Upper lobe of right lung (tissue), 1 donor: ENCODE results near the gene FOXO3. TPM values are rescaled to one million over a fixed set of nuclear protein-coding genes. Genes with fewer than 3 reads are reported as not detected.

Experiments
- ATAC-seq: fragments of 200-7000 bp; cut with Tn5 transposase; one replicate; pipeline ENCODE4 v1.9.1; 2020; ENCODE audit warnings: mild to moderate bottlenecking, moderate library complexity
- DNase-seq: peaks from one replicate; pipeline ENCODE4 v3.0.0-alpha.2; 2020
- H3K27ac ChIP-seq: fragments of 200-600 bp; one replicate; pipeline ENCODE4 v1.8.0; 2022
- H3K27me3 ChIP-seq: fragments of 200-600 bp; one replicate; pipeline ENCODE4 v1.8.0; 2022; ENCODE audit warnings: mild to moderate bottlenecking
- H3K36me3 ChIP-seq: fragments of 200-600 bp; one replicate; pipeline ENCODE4 v1.8.0; 2022
- H3K4me1 ChIP-seq: fragments of 200-600 bp; one replicate; pipeline ENCODE4 v1.8.0; 2022
- H3K4me3 ChIP-seq: fragments of 200-600 bp; one replicate; pipeline ENCODE4 v1.8.0; 2022; ENCODE audit warnings: mild to moderate bottlenecking
- H3K9me3 ChIP-seq: fragments of 200-600 bp; one replicate; pipeline ENCODE4 v1.8.0; 2022
- CTCF ChIP-seq: fragments of 200-600 bp; IDR thresholded peaks from one replicate; pipeline ENCODE4 v1.8.0; 2022; ENCODE audit warnings: antibody characterized with exemption
- intact Hi-C: fragments of 100-400 bp; cut with DNase I; formaldehyde crosslinking; loops from one replicate; pipeline ENCODE4 v1.11.0; 2022
- total RNA-seq: library from RNA; stranded (reverse); fragmentation: NEBNext Ultra II Directional; extraction: Animal tissue kit (Norgen Biotek cat#: 25700); gene quantifications from one replicate; pipeline ENCODE4 v1.2.1, GENCODE V29; 2021
- donor health status: DM: no; HTN: yes; CAD: no; lungs with severe emphysema.

The FOXO3 gene
- total RNA-seq, 1 donor from 2014 or later, result 73.6 TPM

GRCh38 chr6:108630050-108630714 is 69.5 kb downstream of the FOXO3 start:
- H3K36me3 ChIP-seq, result no peaks in the 10 kb centered on the region
- no peak overlapping the region for H3K4me3 ChIP-seq
- DNase-seq (no peak), ATAC-seq (peak; percentile 41)
- H3K27ac ChIP-seq, result no peak overlapping the region
- peaks cover 74% of the 10 kb centered on the region for H3K4me1 ChIP-seq
- no peaks in the 10 kb centered on the region for H3K27me3 ChIP-seq
- intact Hi-C loops, result no loop called here
- TF ChIP-seq CTCF, result no peak
- no peaks in the 10 kb centered on the region for H3K9me3 ChIP-seq

- Histone ChIP-seq H3K27me3 (no peaks in the 10 kb centered on the region), H3K4me3 (no peak overlapping the region), H3K9me3 (no peaks in the 10 kb centered on the region), H3K4me1 (peaks cover 83% of the 10 kb centered on the region), H3K27ac (no peak overlapping the region), H3K36me3 (no peaks in the 10 kb centered on the region)
- ATAC-seq (no peak), DNase-seq (no peak)
- intact Hi-C loops, result no loop called here
- TF ChIP-seq CTCF, result no peak
Observed at GRCh38 chr6:108632441-108632840, 71.7 kb downstream of the FOXO3 start.

- Histone ChIP-seq H3K9me3 (no peaks in the 10 kb centered on the region), H3K27me3 (no peaks in the 10 kb centered on the region), H3K27ac (no peak overlapping the region), H3K4me1 (peaks cover 73% of the 10 kb centered on the region), H3K4me3 (no peak overlapping the region), H3K36me3 (no peaks in the 10 kb centered on the region)
- DNase-seq, result no peak
- ATAC-seq, result no peak
- TF ChIP-seq CTCF, result no peak
- intact Hi-C loops, result no loop called here
Observed at GRCh38 chr6:108633436-108633835, 72.7 kb downstream of the FOXO3 start.

- Histone ChIP-seq H3K4me3 (no peak overlapping the region), H3K27ac (peak overlapping the region; percentile 26), H3K9me3 (no peaks in the 10 kb centered on the region), H3K4me1 (peaks cover 54% of the 10 kb centered on the region), H3K27me3 (no peaks in the 10 kb centered on the region), H3K36me3 (no peaks in the 10 kb centered on the region)
- DNase-seq (peak; percentile 77), ATAC-seq (peak; percentile 93)
- no peak for TF ChIP-seq CTCF
- intact Hi-C loops, result no loop called here
Observed at GRCh38 chr6:108635505-108636226, 74.9 kb downstream of the FOXO3 start.

- Histone ChIP-seq H3K36me3 (no peaks in the 10 kb centered on the region), H3K27me3 (no peaks in the 10 kb centered on the region), H3K4me1 (peaks cover 40% of the 10 kb centered on the region), H3K27ac (no peak overlapping the region), H3K4me3 (no peak overlapping the region), H3K9me3 (no peaks in the 10 kb centered on the region)
- DNase-seq, result no peak
- intact Hi-C loops, result no loop called here
- no peak for TF ChIP-seq CTCF
- ATAC-seq, result no peak
Observed at GRCh38 chr6:108637963-108638362, 77.2 kb downstream of the FOXO3 start.
